HG03064 (cell line): Measurements from ENCODE around the gene NDUFA8.
A peak's percentile ranks its signal among the peaks of the same experiment; 100 is the strongest.

Experiments
- ATAC-seq: cut with Tn5 transposase; IDR thresholded peaks from one replicate; pipeline ENCODE4 v1.9.1; 2021; ENCODE audit warnings: low read depth; ENCODE audit not compliant: unreplicated experiment

Gene NDUFA8

GRCh38 chr9:122140368-122141193 lies 19.0 kb downstream of the NDUFA8 start:
- ATAC-seq, result no peak

GRCh38 chr9:122138560-122139268 lies 20.9 kb downstream of the NDUFA8 start:
- ATAC-seq, result no peak

GRCh38 chr9:122135529-122135859 lies 24.1 kb downstream of the NDUFA8 start:
- ATAC-seq, result no peak

GRCh38 chr9:122134822-122135528 lies 24.6 kb downstream of the NDUFA8 start:
- ATAC-seq, result no peak

GRCh38 chr9:122133984-122134535 lies 25.5 kb downstream of the NDUFA8 start:
- no peak for ATAC-seq

GRCh38 chr9:122133263-122133983 lies 26.2 kb downstream of the NDUFA8 start:
- no peak for ATAC-seq

- no peak for ATAC-seq
Measured at GRCh38 chr9:122132539-122132938, 27.0 kb downstream of the NDUFA8 start.

- ATAC-seq, result no peak
Measured at GRCh38 chr9:122131401-122132001, 28.1 kb downstream of the NDUFA8 start.

GRCh38 chr9:122130837-122131236 lies 28.7 kb downstream of the NDUFA8 start:
- no peak for ATAC-seq

- no peak for ATAC-seq
Measured at GRCh38 chr9:122129969-122130368, 29.6 kb downstream of the NDUFA8 start.

GRCh38 chr9:122128969-122129343 lies 30.6 kb downstream of the NDUFA8 start:
- ATAC-seq, result no peak

GRCh38 chr9:122128007-122128968 lies 31.3 kb downstream of the NDUFA8 start:
- ATAC-seq, result no peak

- no peak for ATAC-seq
Measured at GRCh38 chr9:122127396-122127798, 32.2 kb downstream of the NDUFA8 start.

GRCh38 chr9:122126331-122127261 lies 33.0 kb downstream of the NDUFA8 start:
- ATAC-seq, result no peak

GRCh38 chr9:122125509-122126330 lies 33.9 kb downstream of the NDUFA8 start:
- no peak for ATAC-seq

- ATAC-seq, result peak; percentile 50
Measured at GRCh38 chr9:122125158-122125508, 34.4 kb downstream of the NDUFA8 start.

GRCh38 chr9:122124528-122124927 lies 35.1 kb downstream of the NDUFA8 start:
- no peak for ATAC-seq
